Measurements from ENCODE around the gene MT1F. TPM values are rescaled to one million over a fixed set of nuclear protein-coding genes. Genes with fewer than 3 reads are reported as not detected.

The MT1F gene
- total RNA-seq, 1 experiment from 2014 or later = 2.1 TPM

DNA sequence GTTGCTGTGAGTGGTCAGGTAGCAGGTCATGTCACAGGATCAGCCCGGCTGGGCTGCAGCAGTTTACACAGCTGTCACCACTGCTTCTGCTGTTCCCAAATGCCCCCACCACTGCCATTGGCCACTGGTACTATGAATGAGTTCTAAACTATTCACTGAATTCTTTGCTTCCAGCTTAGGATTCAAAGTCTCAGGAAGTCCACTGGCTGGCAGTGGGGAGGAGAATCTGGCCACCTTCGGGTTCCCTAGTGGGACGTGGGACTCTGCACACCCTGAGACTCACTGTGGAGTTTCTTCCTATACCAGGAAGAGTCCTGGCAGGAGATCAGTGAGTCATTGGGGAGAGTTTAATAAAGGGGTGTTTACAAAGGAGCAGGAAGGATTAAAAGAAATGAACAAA, 31.4 kb downstream of the MT1F start:
- in situ Hi-C loops (cut with HindIII; ENCODE audit: low pct_unique_long_range_greater_than_20kb, low sequenced_read_pairs) = no loop called here
- Histone ChIP-seq H3K4me3 (ENCODE audit: low read depth in 2 of 2, low read length in 2 of 2) (no peak overlapping the region), H3K4me1 (ENCODE audit: control insufficient read depth, insufficient read depth, low read length) (no peaks in the 10 kb centered on the region), H3K27ac (ENCODE audit: low read length) (no peak overlapping the region), H3K9me3 (ENCODE audit: control insufficient read depth, insufficient read depth, low read depth, low read length) (no peaks in the 10 kb centered on the region; the same call in 1 of the 2 replicates), H3K27me3 (ENCODE audit: control insufficient read depth, insufficient read depth, low read length) (no peaks in the 10 kb centered on the region), H3K36me3 (ENCODE audit: control insufficient read depth, insufficient read depth, low read length) (no peaks in the 10 kb centered on the region)
- TF ChIP-seq CTCF (IDR thresholded peaks at IDR 0.05) (no peak), POLR2AphosphoS5 (IDR thresholded peaks at IDR 0.05; ENCODE audit: low read depth, low read length) (no peak), SIN3A (IDR thresholded peaks at IDR 0.05; ENCODE audit: borderline replicate concordance, insufficient read depth, low read depth, low read length) (no peak), TCF7L2 (IDR thresholded peaks at IDR 0.05; ENCODE audit: low read depth, low read length) (no peak)
- TF ChIP-seq, protein P1, sequence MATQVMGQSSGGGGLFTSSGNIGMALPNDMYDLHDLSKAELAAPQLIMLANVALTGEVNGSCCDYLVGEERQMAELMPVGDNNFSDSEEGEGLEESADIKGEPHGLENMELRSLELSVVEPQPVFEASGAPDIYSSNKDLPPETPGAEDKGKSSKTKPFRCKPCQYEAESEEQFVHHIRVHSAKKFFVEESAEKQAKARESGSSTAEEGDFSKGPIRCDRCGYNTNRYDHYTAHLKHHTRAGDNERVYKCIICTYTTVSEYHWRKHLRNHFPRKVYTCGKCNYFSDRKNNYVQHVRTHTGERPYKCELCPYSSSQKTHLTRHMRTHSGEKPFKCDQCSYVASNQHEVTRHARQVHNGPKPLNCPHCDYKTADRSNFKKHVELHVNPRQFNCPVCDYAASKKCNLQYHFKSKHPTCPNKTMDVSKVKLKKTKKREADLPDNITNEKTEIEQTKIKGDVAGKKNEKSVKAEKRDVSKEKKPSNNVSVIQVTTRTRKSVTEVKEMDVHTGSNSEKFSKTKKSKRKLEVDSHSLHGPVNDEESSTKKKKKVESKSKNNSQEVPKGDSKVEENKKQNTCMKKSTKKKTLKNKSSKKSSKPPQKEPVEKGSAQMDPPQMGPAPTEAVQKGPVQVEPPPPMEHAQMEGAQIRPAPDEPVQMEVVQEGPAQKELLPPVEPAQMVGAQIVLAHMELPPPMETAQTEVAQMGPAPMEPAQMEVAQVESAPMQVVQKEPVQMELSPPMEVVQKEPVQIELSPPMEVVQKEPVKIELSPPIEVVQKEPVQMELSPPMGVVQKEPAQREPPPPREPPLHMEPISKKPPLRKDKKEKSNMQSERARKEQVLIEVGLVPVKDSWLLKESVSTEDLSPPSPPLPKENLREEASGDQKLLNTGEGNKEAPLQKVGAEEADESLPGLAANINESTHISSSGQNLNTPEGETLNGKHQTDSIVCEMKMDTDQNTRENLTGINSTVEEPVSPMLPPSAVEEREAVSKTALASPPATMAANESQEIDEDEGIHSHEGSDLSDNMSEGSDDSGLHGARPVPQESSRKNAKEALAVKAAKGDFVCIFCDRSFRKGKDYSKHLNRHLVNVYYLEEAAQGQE (IDR thresholded peaks at IDR 0.05; ENCODE audit: insufficient read depth in 1 of 2, low read depth in 2 of 2, low read length in 1 of 2) = no peak
- no peak for ATAC-seq
- intact Hi-C loops (cut with micrococcal nuclease; ENCODE audit: unreplicated experiment) = no loop called here
- DNase-seq (ENCODE audit: low read depth, low spot score) = no peak
- no TSS peak for BruUV-seq (replicated peaks)
- ChIA-PET CTCF (no interaction called here), POLR2A (no interaction called here)

DNA sequence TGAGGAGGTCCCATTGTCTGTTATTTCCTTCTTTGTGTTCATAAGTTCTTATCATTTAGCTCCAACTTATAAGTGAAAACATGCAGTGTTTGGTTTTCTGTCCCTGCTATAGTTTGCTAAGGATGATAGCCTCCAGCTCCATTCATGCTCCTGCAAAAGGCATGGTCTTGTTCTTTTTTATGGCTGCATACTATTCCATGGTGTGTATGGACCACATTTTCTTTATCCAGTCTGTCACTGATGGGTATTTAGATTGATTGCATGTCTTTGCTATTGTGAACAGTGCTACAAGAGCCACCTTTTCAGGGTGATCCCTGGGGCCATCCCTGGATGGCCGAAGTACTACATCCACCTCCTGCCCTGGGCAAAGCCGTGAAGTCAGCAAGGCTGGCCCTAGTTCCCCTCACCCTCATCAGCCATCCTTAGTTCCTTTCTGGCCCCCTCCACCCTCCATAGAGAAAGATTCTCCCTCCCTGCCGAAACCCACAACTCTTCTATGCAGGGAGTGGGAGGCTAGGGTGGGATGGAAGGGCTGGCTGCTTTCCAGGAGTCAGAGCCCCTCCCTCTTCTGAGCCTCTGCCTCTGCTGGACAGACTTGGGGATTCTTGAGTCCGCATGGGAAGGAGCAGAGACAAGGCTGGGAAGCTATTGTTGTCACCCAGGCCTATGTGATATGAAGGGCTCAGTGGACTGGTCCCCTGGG, 32.8 kb downstream of the MT1F start:
- no peak for DNase-seq (ENCODE audit: low read depth, low spot score)
- Histone ChIP-seq H3K9me3 (ENCODE audit: control insufficient read depth, insufficient read depth, low read depth, low read length) (no peaks in the 10 kb centered on the region; the same call in 1 of the 2 replicates), H3K4me3 (ENCODE audit: low read depth in 2 of 2, low read length in 2 of 2) (no peak overlapping the region), H3K27me3 (ENCODE audit: control insufficient read depth, insufficient read depth, low read length) (no peaks in the 10 kb centered on the region), H3K36me3 (ENCODE audit: control insufficient read depth, insufficient read depth, low read length) (no peaks in the 10 kb centered on the region), H3K4me1 (ENCODE audit: control insufficient read depth, insufficient read depth, low read length) (no peaks in the 10 kb centered on the region), H3K27ac (ENCODE audit: low read length) (no peak overlapping the region)
- no peak for ATAC-seq
- BruUV-seq (replicated peaks) = no TSS peak
- in situ Hi-C loops (cut with HindIII; ENCODE audit: low pct_unique_long_range_greater_than_20kb, low sequenced_read_pairs) = no loop called here
- TF ChIP-seq SIN3A (IDR thresholded peaks at IDR 0.05; ENCODE audit: borderline replicate concordance, insufficient read depth, low read depth, low read length) = no peak
- ChIA-PET POLR2A (interaction anchor here (0.6 kb wide), 1 partner anchor 2000 kb away, joined by 4 read pairs; no protein-coding TSS in a partner anchor), CTCF (no interaction called here)
- intact Hi-C loops (cut with micrococcal nuclease; ENCODE audit: unreplicated experiment) = no loop called here

DNA sequence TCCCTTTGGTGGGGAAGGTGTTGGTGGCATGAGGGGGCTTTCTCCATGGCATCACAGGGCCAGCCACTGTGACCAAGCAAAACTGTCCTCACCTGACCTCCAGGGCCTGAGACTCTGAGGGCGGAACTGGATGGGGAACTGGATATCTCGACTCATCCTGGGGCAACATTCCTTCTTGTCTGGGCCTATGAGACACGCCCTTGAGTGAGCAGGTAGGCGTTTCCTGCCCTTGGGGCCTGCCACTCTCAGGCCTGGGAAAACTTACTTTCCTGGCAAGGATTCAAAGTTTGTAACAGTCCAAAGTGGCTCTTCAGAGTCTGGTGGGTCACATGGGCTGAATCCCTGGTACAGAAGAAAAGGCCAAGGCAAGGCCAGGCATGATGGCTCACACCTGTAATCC, 34.1 kb downstream of the MT1F start:
- POLR2A ChIA-PET = no interaction called here
- BruUV-seq (replicated peaks) = no TSS peak
- intact Hi-C loops (cut with micrococcal nuclease; ENCODE audit: unreplicated experiment) = no loop called here
- CTCF ChIA-PET = no interaction called here
- H3K27me3 ChIP-seq (ENCODE audit: control insufficient read depth, insufficient read depth, low read length) = no peaks in the 10 kb centered on the region
- H3K27ac ChIP-seq (ENCODE audit: low read length) = no peak overlapping the region
- H3K36me3 ChIP-seq (ENCODE audit: control insufficient read depth, insufficient read depth, low read length) = no peaks in the 10 kb centered on the region
- no peaks in the 10 kb centered on the region for H3K9me3 ChIP-seq (ENCODE audit: control insufficient read depth, insufficient read depth, low read depth, low read length)
- in situ Hi-C loops (cut with HindIII; ENCODE audit: low pct_unique_long_range_greater_than_20kb, low sequenced_read_pairs) = no loop called here
- no peak overlapping the region for H3K4me3 ChIP-seq (ENCODE audit: low read depth in 2 of 2, low read length in 2 of 2)
- DNase-seq (ENCODE audit: low read depth, low spot score) (no peak), ATAC-seq (no peak)
- no peaks in the 10 kb centered on the region for H3K4me1 ChIP-seq (ENCODE audit: control insufficient read depth, insufficient read depth, low read length)
- TF ChIP-seq, protein P1 (IDR thresholded peaks at IDR 0.05; ENCODE audit: insufficient read depth in 1 of 2, low read depth in 2 of 2, low read length in 1 of 2) = no peak
- TF ChIP-seq POLR2AphosphoS5 (IDR thresholded peaks at IDR 0.05; ENCODE audit: low read depth, low read length) (no peak), TCF7L2 (IDR thresholded peaks at IDR 0.05; ENCODE audit: low read depth, low read length) (no peak)

Data from Panc1 (cell line).